HG03575 (cell line): ENCODE results near the gene BTNL3.
"Not testable (repeated sequence)": the region's sequence is repeated elsewhere in the genome, so short reads cannot be mapped to it uniquely, and the experiment has no call there.

Experiments
- ATAC-seq: cut with Tn5 transposase; IDR thresholded peaks from one replicate; pipeline ENCODE4 v1.9.1; 2021; ENCODE audit not compliant: unreplicated experiment, insufficient number of reproducible peaks, low FRiP score; ENCODE audit errors: extremely low read depth

BTNL3 gene

GRCh38 chr5:181014654-181015053 is 26.0 kb downstream of the BTNL3 start:
- ATAC-seq: not testable (repeated sequence)

GRCh38 chr5:181017448-181017847 is 28.8 kb downstream of the BTNL3 start:
- ATAC-seq: not testable (repeated sequence)

GRCh38 chr5:181020688-181021087 is 32.0 kb downstream of the BTNL3 start:
- no peak for ATAC-seq

GRCh38 chr5:181024245-181025064 is 35.8 kb downstream of the BTNL3 start:
- no peak for ATAC-seq

GRCh38 chr5:181027452-181028031 is 38.9 kb downstream of the BTNL3 start:
- no peak for ATAC-seq

GRCh38 chr5:181028032-181028819 is 39.6 kb downstream of the BTNL3 start:
- no peak for ATAC-seq

- no peak for ATAC-seq
These were observed 43.1 kb downstream of the BTNL3 start for GRCh38 chr5:181031716-181032115.

- ATAC-seq: no peak
These were observed 47.6 kb downstream of the BTNL3 start for GRCh38 chr5:181035991-181036815.

GRCh38 chr5:181036816-181037364 is 48.2 kb downstream of the BTNL3 start:
- ATAC-seq: no peak

- no peak for ATAC-seq
These were observed 48.8 kb downstream of the BTNL3 start for GRCh38 chr5:181037365-181037861.

- no peak for ATAC-seq
These were observed 50.8 kb downstream of the BTNL3 start for GRCh38 chr5:181039471-181039870.

GRCh38 chr5:181039931-181040630 is 51.4 kb downstream of the BTNL3 start, which contains the start of gene BTNL9:
Gene BTNL9, plus strand, starts transcription at chr5:181040266. Its CDS starts 5,224 bp downstream, at chr5:181045490.
- ATAC-seq: no peak

- no peak for ATAC-seq
These were observed 51.9 kb downstream of the BTNL3 start for GRCh38 chr5:181040631-181040945.

GRCh38 chr5:181041043-181041442 is 52.4 kb downstream of the BTNL3 start:
- no peak for ATAC-seq

GRCh38 chr5:181042036-181042713 is 53.5 kb downstream of the BTNL3 start:
- no peak for ATAC-seq

GRCh38 chr5:181042722-181043121 is 54.1 kb downstream of the BTNL3 start:
- no peak for ATAC-seq

- ATAC-seq: no peak
These were observed 54.8 kb downstream of the BTNL3 start for GRCh38 chr5:181043285-181044092.
